ENCODE data around the gene BTBD6.

The BTBD6 gene

GRCh38 chr14:105253329-105253682, 5.0 kb downstream of the BTBD6 start:
- TF ChIP-seq CTCF (conservative IDR thresholded peaks at IDR 0.05; ENCODE audit: low read depth, low read length): no peak
- no peak for DNase-seq (ENCODE audit: low read depth)

GRCh38 chr14:105255021-105255507, 6.7 kb downstream of the BTBD6 start:
- no peak for TF ChIP-seq CTCF (conservative IDR thresholded peaks at IDR 0.05; ENCODE audit: low read depth, low read length)
- H3K4me3 ChIP-seq (ENCODE audit: low read length): no peak overlapping the region
- DNase-seq (ENCODE audit: low read depth): no peak

More at GRCh38 chr14:105253329-105253682, 5.0 kb downstream of the BTBD6 start:
- H3K4me3 ChIP-seq (ENCODE audit: low read length): no peak overlapping the region

GRCh38 chr14:105256292-105256960, 8.1 kb downstream of the BTBD6 start:
- DNase-seq (ENCODE audit: low read depth): no peak
- H3K4me3 ChIP-seq (ENCODE audit: low read length): no peak overlapping the region
- no peak for TF ChIP-seq CTCF (conservative IDR thresholded peaks at IDR 0.05; ENCODE audit: low read depth, low read length)

GRCh38 chr14:105257464-105257863, 9.1 kb downstream of the BTBD6 start:
- no peak for DNase-seq (ENCODE audit: low read depth)
- no peak for TF ChIP-seq CTCF (conservative IDR thresholded peaks at IDR 0.05; ENCODE audit: low read depth, low read length)

GRCh38 chr14:105258846-105259245, 10.5 kb downstream of the BTBD6 start:
- H3K4me3 ChIP-seq (ENCODE audit: low read length): no peak overlapping the region
- DNase-seq (ENCODE audit: low read depth): no peak
- TF ChIP-seq CTCF (conservative IDR thresholded peaks at IDR 0.05; ENCODE audit: low read depth, low read length): no peak

More at GRCh38 chr14:105257464-105257863, 9.1 kb downstream of the BTBD6 start:
- H3K4me3 ChIP-seq (ENCODE audit: low read length): no peak overlapping the region

- DNase-seq (ENCODE audit: low read depth): no peak
- no peak for TF ChIP-seq CTCF (conservative IDR thresholded peaks at IDR 0.05; ENCODE audit: low read depth, low read length)
- H3K4me3 ChIP-seq (ENCODE audit: low read length): no peak overlapping the region
Measured at GRCh38 chr14:105260959-105261358, 12.6 kb downstream of the BTBD6 start.

GRCh38 chr14:105261781-105262180, 13.4 kb downstream of the BTBD6 start:
- H3K4me3 ChIP-seq (ENCODE audit: low read length): no peak overlapping the region
- DNase-seq (ENCODE audit: low read depth): no peak
- TF ChIP-seq CTCF (conservative IDR thresholded peaks at IDR 0.05; ENCODE audit: low read depth, low read length): no peak

Data from retinal pigment epithelial cell (primary cell).